ENCODE measurements around the gene PTCRA.
"Not testable (repeated sequence)": the region's sequence is repeated elsewhere in the genome, so short reads cannot be mapped to it uniquely, and the experiment has no call there.

PTCRA gene

DNA sequence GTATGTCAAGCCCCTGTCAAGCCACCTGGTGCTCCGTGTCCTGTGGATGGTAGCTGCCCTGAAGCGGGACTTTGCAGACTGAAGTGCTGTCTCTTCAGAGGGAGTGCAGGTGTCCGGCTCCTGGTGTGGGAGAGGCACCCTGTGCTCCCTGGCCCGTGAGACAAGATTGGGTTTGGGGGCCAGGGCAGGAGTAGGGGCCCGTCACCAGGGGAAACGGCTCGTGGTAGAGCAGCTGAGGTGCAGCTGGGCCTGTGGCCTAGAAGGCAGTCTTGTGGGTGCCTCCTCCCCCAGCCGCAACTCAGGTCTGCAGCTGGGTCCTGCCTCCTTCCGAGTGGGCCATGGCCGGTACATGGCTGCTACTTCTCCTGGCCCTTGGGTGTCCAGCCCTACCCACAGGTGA is at the start of gene PTCRA:
PTCRA (plus strand) TSS at position 322 of the 400 bp plus-strand sequence; CDS start at position 339, 17 bp downstream.
- no peak for DNase-seq

- DNase-seq: no peak
Measured at GRCh38 chr6:42870145-42870936, 45.5 kb upstream of the PTCRA start.

GRCh38 chr6:42871711-42872110 is 44.1 kb upstream of the PTCRA start:
- no peak for DNase-seq

DNA sequence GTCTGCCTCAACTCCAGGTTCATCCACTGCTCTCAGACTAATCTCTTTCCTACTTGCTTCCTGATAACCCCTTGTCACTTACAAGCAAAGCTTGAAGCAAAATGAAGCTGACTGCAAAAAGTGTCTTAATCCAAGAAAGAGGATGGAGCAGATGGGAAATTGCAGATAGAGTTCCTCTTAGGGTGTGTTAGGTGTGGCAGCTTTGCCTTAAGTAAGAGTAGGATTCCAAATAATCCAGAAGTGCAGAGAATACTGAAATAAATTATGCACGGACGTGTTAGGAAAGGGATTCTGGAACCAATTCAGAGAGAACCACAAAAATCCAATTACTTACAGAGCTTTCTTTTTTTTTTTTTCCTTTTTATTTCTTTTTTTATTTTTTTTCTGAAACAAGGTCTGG is 42.5 kb upstream of the PTCRA start:
- DNase-seq: no peak

DNA sequence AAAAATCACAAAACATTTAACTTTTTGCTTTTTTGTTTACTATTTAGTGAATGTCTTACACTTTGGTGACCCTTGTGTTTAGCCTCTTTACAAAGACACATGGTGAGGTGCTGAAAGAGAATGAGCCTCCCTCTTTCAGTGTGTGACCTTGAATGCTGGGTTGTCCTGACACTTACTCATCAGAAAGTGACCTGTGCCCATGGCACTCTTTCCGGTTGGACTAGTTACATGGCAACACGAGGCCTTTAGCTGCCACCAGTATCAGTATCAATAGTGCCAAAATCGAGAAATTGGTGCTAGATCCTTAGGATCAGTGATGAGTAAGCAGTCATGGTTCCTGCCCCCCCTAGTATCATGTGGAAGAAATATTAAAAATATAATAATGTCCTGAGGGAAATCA is 38.2 kb upstream of the PTCRA start:
- no peak for DNase-seq

- peak; percentile 90 for DNase-seq
Measured at GRCh38 chr6:42879372-42880239, 36.2 kb upstream of the PTCRA start, which contains the start of gene RPL7L1. Gene RPL7L1, plus strand, starts transcription at chr6:42879616. Its CDS starts 295 bp downstream, at chr6:42879911.

GRCh38 chr6:42880240-42880817 is 35.5 kb upstream of the PTCRA start:
- DNase-seq: not testable (repeated sequence)

GRCh38 chr6:42880871-42881270 is 35.0 kb upstream of the PTCRA start:
- peak; percentile 12 for DNase-seq

DNA sequence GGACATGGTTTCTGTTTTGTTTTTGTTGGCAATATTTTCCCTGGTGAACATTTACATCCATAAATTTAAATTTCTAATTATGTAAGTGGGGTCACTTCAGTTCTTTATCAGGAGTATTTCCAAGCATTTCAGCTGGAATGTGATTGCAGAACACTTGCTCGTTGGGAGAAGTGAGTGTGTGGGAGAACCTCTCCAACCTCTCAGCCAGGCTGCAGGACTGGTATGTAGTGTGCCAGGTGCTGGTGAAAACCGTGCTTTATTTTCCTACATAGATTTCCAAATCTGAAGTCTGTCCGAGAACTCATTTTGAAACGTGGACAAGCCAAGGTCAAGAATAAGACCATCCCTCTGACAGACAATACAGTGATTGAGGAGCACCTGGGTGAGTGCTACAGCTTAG is 30.2 kb upstream of the PTCRA start:
- DNase-seq: no peak

- not testable (repeated sequence) for DNase-seq
Measured at GRCh38 chr6:42888201-42888600, 27.7 kb upstream of the PTCRA start.

GRCh38 chr6:42889815-42890214 is 26.0 kb upstream of the PTCRA start:
- DNase-seq: peak; percentile 20

GRCh38 chr6:42890311-42891198 is 25.3 kb upstream of the PTCRA start:
- peak; percentile 96 for DNase-seq

- DNase-seq: no peak
Measured at GRCh38 chr6:42891199-42891722, 24.6 kb upstream of the PTCRA start.

DNA sequence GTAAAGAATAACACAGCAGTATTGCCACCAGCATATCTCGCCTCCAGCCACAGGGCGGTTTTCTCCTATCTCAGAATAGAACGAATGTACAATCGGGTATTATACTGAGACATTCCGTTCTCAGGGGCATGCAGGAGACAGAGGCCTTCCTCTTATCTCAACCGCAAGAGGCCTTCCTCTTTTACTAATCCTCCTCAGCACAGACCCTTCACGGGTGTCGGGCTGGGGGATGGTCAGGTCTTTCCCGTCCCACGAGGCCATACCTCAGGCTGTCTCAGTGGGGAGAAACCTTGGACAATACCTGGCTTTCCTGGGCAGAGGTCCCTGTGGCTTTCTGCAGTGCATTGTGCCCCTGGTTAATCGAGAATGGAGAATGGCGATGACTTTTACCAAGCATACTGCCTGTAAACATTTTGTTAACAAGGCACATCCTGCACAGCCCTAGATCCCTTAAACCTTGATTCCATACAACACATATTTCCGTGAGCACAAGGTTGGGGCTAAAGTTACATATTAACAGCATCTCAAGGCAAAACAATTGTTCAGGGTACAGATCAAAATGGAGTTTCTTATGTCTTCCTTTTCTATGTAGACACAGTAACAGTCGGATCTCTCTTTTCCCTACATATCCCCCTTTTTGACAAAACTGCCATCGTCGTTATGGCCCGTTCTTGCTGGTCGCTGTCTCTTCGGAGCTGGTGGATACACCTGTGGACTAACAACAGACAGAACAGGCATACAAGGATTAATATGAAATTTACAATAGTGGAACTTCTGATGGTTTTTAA is 21.6 kb upstream of the PTCRA start:
- not testable (repeated sequence) for DNase-seq

DNA sequence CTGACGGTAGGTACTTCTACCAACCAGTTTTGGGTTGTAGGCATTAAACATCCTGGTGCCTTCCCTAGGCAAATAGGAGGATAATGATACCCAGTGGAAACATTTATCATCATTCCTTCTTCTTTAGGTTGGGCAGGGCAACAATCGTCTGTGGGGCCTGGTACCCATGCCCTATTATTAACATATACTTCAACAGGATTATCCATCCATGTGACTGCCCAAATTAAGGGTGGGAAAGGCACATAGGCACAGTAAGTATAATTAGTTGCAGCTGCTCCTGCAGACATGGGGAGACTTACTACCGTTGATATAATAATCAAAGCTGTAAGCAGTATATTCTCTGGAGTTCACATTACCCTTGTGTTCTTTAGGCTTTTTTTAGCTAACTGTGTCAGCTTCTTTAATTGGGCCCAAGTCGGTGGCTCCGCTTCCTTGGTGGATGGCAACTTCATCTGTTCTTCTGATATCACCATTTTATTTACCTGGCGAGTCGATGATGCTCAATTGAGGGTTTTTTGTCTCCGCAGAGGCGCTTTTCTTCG is 19.6 kb upstream of the PTCRA start:
- no peak for DNase-seq

GRCh38 chr6:42898891-42899361 is 16.9 kb upstream of the PTCRA start:
- peak; percentile 78 for DNase-seq

DNA sequence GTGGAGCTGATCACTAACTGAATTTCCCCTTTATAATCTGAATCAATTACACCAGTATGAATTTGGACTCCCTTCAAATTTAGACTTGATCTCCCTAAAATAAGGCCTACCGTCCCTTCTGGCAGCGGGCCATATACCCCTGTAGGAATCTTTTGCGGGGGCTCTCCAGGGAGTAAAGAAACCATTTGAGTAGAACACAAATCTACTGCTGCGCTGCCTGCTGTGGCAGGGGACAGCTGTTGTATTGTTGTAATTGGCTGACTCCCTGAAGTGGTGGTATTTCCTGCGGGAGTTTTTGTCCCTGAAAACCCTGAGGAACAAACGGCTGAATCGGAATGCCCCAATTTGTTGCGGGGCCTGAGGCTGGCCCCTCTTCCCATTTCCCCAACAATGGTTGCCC is 16.0 kb upstream of the PTCRA start:
- DNase-seq: no peak

DNA sequence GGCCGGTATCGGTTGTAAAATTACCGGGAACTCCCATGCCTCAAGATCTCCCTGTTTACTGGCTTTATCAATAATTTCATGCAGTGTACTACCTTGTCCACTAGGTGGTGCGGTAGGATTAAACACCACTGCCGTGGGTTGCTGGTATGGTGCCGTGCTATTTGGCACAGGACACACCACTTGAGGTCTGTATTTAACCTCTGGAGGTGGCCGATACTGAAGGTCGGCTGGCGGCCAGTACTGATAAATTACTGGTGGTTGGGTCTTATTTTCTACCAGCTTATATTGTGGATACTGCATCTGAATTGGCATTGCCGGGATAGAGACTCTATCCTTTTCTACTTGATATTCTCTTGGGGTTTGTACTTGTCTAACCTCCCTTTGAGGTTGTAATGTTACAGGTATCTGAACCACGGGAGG is 14.3 kb upstream of the PTCRA start:
- peak; percentile 84 for DNase-seq

DNA sequence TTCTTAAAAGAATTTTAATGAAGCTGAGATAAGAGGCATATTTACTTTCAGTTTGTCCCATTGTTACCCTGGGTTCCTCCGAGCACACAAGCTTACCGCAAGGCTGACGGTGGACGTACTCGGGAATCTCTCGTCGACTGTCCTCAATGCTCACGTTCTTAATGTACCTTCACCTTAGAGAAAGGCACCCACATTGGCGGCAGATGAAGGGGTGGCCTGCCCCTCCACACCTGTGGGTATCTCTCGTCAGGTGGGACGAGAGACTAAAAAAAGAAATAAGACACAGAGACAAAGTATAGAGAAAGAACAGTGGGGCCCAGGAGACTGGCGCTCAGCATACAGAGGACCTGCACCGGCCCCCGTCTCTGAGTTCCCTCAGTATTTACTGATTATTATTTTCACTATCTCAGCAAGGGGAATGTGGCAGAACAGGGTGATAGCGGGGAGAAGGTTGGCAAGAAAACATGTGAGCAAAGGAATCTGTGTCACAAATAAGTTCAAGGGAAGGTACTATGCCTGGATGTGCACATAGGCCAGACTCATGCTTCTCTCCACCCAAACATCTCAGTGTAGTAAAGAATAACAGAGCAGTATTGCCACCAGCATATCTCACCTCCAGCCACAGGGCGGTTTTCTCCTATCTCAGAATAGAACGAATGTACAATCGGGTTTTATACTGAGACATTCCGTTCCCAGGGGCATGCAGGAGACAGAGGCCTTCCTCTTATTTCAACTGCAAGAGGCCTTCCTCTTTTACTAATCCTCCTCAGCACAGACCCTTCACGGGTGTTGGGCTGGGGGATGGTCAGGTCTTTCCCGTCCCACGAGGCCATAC is 13.2 kb upstream of the PTCRA start:
- DNase-seq: not testable (repeated sequence)

- DNase-seq: no peak
Measured at GRCh38 chr6:42904467-42904866, 11.4 kb upstream of the PTCRA start.

All from activated CD4-positive, alpha-beta T cell treated with anti-CD3 and anti-CD28 coated beads, Interleukin-2, amount 50 U/mL, for 16 hours (primary cell).